Astrocyte (in vitro differentiated cells and primary cell): Measurements from ENCODE around the gene CHFR.

Experiments
- EZH2 ChIP-seq: IDR thresholded peaks from 2 replicates; pipeline ENCODE4 v1.6.1; 2012; ENCODE audit warnings: mild to moderate bottlenecking, low read length, inconsistent platforms; ENCODE audit not compliant: insufficient read depth
- TF ChIP-seq, protein P1 (sequence below): IDR thresholded peaks from 2 replicates; pipeline ENCODE4 v1.5.1; 2011; ENCODE audit warnings: low read depth, mild to moderate bottlenecking, inconsistent platforms, low read length, moderate library complexity; ENCODE audit not compliant: insufficient read depth

- no peak for TF ChIP-seq EZH2
- TF ChIP-seq, protein P1, sequence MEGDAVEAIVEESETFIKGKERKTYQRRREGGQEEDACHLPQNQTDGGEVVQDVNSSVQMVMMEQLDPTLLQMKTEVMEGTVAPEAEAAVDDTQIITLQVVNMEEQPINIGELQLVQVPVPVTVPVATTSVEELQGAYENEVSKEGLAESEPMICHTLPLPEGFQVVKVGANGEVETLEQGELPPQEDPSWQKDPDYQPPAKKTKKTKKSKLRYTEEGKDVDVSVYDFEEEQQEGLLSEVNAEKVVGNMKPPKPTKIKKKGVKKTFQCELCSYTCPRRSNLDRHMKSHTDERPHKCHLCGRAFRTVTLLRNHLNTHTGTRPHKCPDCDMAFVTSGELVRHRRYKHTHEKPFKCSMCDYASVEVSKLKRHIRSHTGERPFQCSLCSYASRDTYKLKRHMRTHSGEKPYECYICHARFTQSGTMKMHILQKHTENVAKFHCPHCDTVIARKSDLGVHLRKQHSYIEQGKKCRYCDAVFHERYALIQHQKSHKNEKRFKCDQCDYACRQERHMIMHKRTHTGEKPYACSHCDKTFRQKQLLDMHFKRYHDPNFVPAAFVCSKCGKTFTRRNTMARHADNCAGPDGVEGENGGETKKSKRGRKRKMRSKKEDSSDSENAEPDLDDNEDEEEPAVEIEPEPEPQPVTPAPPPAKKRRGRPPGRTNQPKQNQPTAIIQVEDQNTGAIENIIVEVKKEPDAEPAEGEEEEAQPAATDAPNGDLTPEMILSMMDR, result no peak
Observed at GRCh38 chr12:132813443-132813842, 74.0 kb downstream of the CHFR start.
